CD14-positive monocyte (primary cell): ENCODE measurements around the gene CAMTA1. TPM values are rescaled to one million over a fixed set of nuclear protein-coding genes. Genes with fewer than 3 reads are reported as not detected.

Source experiments
- DNase-seq, 3 donors: peaks; one replicate each; pipeline ENCODE4 v3.0.0-alpha.2; 2011 to 2022
- H2AFZ ChIP-seq: 2 replicates; pipeline ENCODE4 v1.6.0; 2012; ENCODE audit warnings: mild to moderate bottlenecking, low read depth, low read length, inconsistent platforms; ENCODE audit not compliant: insufficient read depth, poor library complexity, severe bottlenecking
- H3K27ac ChIP-seq, 2 donors: 1 replicate in 1 of 2; 2 replicates in 1 of 2; pipeline ENCODE4 v1.5.1; 2012 to 2013; ENCODE audit warnings: low read length in 2 of 2, control low read depth in 1 of 2, inconsistent platforms in 1 of 2, low read depth in 1 of 2, mild to moderate bottlenecking in 1 of 2
- H3K27me3 ChIP-seq, 2 donors: one replicate each; pipeline versions ENCODE4 v1.6.0 to v1.6.1; 2011 to 2013; ENCODE audit warnings: low read length in 2 of 2; ENCODE audit not compliant: control insufficient read depth in 2 of 2, insufficient read depth in 2 of 2
- H3K36me3 ChIP-seq, 2 donors: replicated peaks in 1 of 2; 1 replicate in 1 of 2; 2 replicates in 1 of 2; pipeline versions ENCODE4 v1.5.1 to v1.6.1; 2012 to 2013; ENCODE audit warnings: low read length in 2 of 2, control low read depth in 1 of 2, inconsistent platforms in 1 of 2, mild to moderate bottlenecking in 1 of 2; ENCODE audit not compliant: insufficient read depth in 2 of 2, control insufficient read depth in 1 of 2
- H3K4me1 ChIP-seq, 2 donors: 1 replicate in 1 of 2; 2 replicates in 1 of 2; pipeline versions ENCODE4 v1.5.1 to v1.6.1; 2012 to 2013; ENCODE audit warnings: low read length in 2 of 2, control low read depth in 1 of 2, inconsistent platforms in 1 of 2, mild to moderate bottlenecking in 1 of 2, moderate library complexity in 1 of 2; ENCODE audit not compliant: insufficient read depth in 2 of 2, control insufficient read depth in 1 of 2
- H3K4me2 ChIP-seq: replicated peaks from 2 replicates; pipeline ENCODE3; 2012; ENCODE audit warnings: low read length, moderate library complexity, mild to moderate bottlenecking; ENCODE audit not compliant: poor library complexity, severe bottlenecking; ENCODE audit errors: extremely low read depth
- H3K4me3 ChIP-seq, 3 experiments: fragments of 200-600 bp in 1 of 3; sonication (generic) in 1 of 3; replicated peaks in 1 of 3; 1 replicate in 2 of 3; 2 replicates in 1 of 3; pipeline ENCODE4 v1.5.1; 2011 to 2013; ENCODE audit warnings: low read length in 3 of 3, mild to moderate bottlenecking in 3 of 3, control low read depth in 2 of 3, low read depth in 2 of 3, inconsistent platforms in 1 of 3, moderate library complexity in 1 of 3
- H3K79me2 ChIP-seq: 2 replicates; pipeline ENCODE4 v1.6.0; 2012; ENCODE audit warnings: mild to moderate bottlenecking, control low read depth, inconsistent platforms, low read length, moderate library complexity; ENCODE audit not compliant: insufficient read depth
- H3K9ac ChIP-seq: 2 replicates; pipeline ENCODE4 v1.6.0; 2017; ENCODE audit warnings: low read length, mild to moderate bottlenecking; ENCODE audit not compliant: insufficient read depth, poor library complexity, severe bottlenecking
- H3K9me3 ChIP-seq, 2 donors: replicated peaks in 1 of 2; 1 replicate in 1 of 2; 2 replicates in 1 of 2; pipeline versions ENCODE4 v1.5.1 to v1.6.1; 2012 to 2013; ENCODE audit warnings: low read length in 2 of 2, control low read depth in 1 of 2; ENCODE audit not compliant: control insufficient read depth in 1 of 2, insufficient read depth in 1 of 2
- H4K20me1 ChIP-seq: 2 replicates; pipeline ENCODE4 v1.6.0; 2012; ENCODE audit warnings: mild to moderate bottlenecking, low read length, control low read depth, moderate library complexity; ENCODE audit not compliant: insufficient read depth
- H3K27ac Mint-ChIP-seq, 7 donors: one replicate each; pipeline ENCODE4 v1.8.0; 2020; ENCODE audit warnings: mild to moderate bottlenecking in 7 of 7, mixed read lengths in 7 of 7, moderate library complexity in 6 of 7, inconsistent platforms in 2 of 7
- H3K27me3 Mint-ChIP-seq, 3 donors: one replicate each; pipeline ENCODE4 v1.8.0; 2021 to 2022; ENCODE audit warnings: low read depth in 3 of 3, mild to moderate bottlenecking in 3 of 3, mixed read lengths in 3 of 3, moderate library complexity in 3 of 3, inconsistent platforms in 1 of 3
- H3K36me3 Mint-ChIP-seq, 2 donors: one replicate each; pipeline ENCODE4 v1.8.0; 2020; ENCODE audit warnings: mixed read lengths in 2 of 2, inconsistent platforms in 1 of 2, mild to moderate bottlenecking in 1 of 2
- H3K4me1 Mint-ChIP-seq: one replicate; pipeline ENCODE4 v1.8.0; 2020; ENCODE audit warnings: mild to moderate bottlenecking, mixed read lengths
- H3K4me3 Mint-ChIP-seq, 2 donors: one replicate each; pipeline ENCODE4 v1.8.0; 2020; ENCODE audit warnings: mild to moderate bottlenecking in 2 of 2, mixed read lengths in 2 of 2, moderate library complexity in 1 of 2
- H3K9me3 Mint-ChIP-seq, 7 donors: one replicate each; pipeline ENCODE4 v1.8.0; 2020 to 2022; ENCODE audit warnings: mixed read lengths in 7 of 7, mild to moderate bottlenecking in 6 of 7, moderate library complexity in 6 of 7, inconsistent platforms in 2 of 7
- WGBS: methylation state at CpG from one replicate; pipeline ENCODE4 v1.1.5; 2013; ENCODE audit warnings: missing lambda C conversion rate; ENCODE audit not compliant: insufficient coverage; 5-methylcytosine and 5-hydroxymethylcytosine counted together
- intact Hi-C, 2 donors: fragments of 100-400 bp; cut with micrococcal nuclease; formaldehyde crosslinking; loops; one replicate each; pipeline versions ENCODE4 v1.15.0 to v1.15.1; 2023
- polyA plus RNA-seq, 3 donors: library from polyadenylated mRNA; depleted of rRNA in 1 of 3; unstranded in 2 of 3; stranded (reverse) in 1 of 3; fragments of 300-500 nt in 2 of 3; fragments of >200 nt in 1 of 3; fragmentation: Illumina TruSeq in 2 of 3; gene quantifications; 1 replicate in 2 of 3; 2 replicates in 1 of 3; pipeline ENCODE4 v1.2.3, GENCODE V29; 2012 to 2021
- TF ChIP-seq, protein P1 (sequence below): fragments of 200-600 bp; IDR thresholded peaks from one replicate; pipeline ENCODE4 v1.8.0; 2022; ENCODE audit warnings: antibody characterized with exemption, mild to moderate bottlenecking

The CAMTA1 gene
- polyA plus RNA-seq, 3 donors, result 52.0 to 89.6 (median 78.3) TPM

DNA sequence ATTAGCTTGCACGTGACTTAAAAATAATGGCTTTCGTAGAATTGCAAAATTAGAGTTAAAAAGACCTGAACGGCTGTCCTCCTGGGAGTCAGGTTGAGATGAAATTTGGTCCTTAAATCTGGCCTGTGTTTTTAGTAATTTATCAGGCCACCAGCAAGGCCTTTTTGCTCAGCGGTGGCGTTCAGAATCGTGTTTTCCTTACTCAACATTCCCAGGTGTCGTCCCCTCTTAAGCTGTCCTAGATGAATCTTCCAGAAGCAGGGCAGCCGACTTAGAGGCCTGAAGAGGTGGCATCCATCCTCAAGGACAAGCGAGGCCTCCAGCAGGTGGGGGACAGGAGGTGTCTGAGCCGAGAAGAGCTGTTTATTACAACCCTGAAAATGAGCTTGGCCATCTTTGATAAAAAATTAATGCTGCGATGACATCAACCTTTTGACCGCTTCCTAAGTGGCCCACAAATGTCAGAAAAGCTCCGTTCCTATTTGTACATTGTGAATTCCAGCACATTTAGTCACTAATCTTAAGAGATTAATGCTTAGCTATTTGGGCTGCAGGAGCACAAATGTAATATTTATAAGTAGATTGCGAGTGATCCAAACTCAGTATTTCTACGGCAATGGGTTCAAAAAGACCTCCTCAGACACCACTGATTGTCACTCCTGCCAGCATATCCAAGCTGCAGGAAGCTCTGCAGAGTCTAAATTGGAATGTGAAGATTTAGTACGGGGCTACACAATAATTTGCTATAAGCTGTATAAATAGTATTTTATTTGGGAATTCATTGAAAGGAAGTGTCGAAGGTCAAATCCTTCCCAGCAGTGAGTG lies 641.7 kb downstream of the CAMTA1 start:
- Histone ChIP-seq H3K4me3 (no peak overlapping the region), H3K27me3 (no peaks in the 10 kb centered on the region), H3K36me3 (no peaks in the 10 kb centered on the region), H3K4me2 (no peak overlapping the region), H3K79me2 (no peaks in the 10 kb centered on the region), H3K9ac (no peak overlapping the region), H3K27ac (no peak overlapping the region), H3K4me1 (no peaks in the 10 kb centered on the region), H2AFZ (no peak overlapping the region), H4K20me1 (no peaks in the 10 kb centered on the region), H3K9me3 (no peaks in the 10 kb centered on the region)
- Mint-ChIP-seq H3K36me3 (no peaks in the 10 kb centered on the region), H3K9me3 (peaks cover 0 to 2% (median 0%) of the 10 kb centered on the region in 7 donors), H3K27me3 (peaks cover 0 to 6% (median 2%) of the 10 kb centered on the region in 3 donors), H3K27ac (no peak overlapping the region), H3K4me3 (no peak overlapping the region), H3K4me1 (no peaks in the 10 kb centered on the region)
- DNase-seq, result no peak
- TF ChIP-seq, protein P1, sequence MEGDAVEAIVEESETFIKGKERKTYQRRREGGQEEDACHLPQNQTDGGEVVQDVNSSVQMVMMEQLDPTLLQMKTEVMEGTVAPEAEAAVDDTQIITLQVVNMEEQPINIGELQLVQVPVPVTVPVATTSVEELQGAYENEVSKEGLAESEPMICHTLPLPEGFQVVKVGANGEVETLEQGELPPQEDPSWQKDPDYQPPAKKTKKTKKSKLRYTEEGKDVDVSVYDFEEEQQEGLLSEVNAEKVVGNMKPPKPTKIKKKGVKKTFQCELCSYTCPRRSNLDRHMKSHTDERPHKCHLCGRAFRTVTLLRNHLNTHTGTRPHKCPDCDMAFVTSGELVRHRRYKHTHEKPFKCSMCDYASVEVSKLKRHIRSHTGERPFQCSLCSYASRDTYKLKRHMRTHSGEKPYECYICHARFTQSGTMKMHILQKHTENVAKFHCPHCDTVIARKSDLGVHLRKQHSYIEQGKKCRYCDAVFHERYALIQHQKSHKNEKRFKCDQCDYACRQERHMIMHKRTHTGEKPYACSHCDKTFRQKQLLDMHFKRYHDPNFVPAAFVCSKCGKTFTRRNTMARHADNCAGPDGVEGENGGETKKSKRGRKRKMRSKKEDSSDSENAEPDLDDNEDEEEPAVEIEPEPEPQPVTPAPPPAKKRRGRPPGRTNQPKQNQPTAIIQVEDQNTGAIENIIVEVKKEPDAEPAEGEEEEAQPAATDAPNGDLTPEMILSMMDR, result no peak
- intact Hi-C loops, result no loop called here
- WGBS, result 82% methylated on average over 7 of the region's 17 CpGs

DNA sequence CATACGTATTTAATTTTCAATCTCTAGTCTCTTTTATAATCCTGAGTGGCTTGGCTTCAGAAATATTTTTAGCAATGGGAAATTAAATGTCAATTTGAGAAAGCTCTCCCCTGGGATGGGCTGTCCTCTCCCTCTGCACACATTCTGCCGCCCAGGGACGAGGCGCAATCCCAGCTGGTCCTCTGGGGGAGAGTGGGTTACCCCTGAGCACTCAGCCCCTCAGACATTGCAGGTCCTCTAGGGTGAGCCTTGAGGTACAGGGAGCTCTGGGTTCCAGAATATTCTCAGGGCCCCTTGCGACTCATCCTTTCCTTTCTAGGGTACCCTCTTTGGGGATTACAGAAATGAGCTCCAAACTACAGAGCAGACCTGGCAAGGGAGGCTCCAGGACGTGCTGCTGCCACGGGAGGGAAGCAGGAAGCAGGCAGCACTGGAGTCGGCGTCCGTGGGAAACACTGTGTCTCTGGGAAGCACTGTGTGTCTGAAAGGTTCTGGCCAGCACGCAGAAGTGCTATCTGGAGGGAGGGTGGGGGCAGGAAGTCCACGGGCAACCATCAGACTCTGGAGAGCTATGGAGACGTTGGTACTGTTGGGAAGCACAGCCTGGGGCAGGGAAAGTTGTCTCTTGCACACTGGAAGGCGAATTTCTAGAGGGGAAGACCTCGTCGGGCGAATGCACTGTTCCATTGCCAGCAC lies 642.5 kb downstream of the CAMTA1 start:
- no peaks in the 10 kb centered on the region for H3K4me1 ChIP-seq
- no peak for DNase-seq
- H2AFZ ChIP-seq, result no peak overlapping the region
- no peaks in the 10 kb centered on the region for H3K36me3 Mint-ChIP-seq
- H3K27ac Mint-ChIP-seq, result no peak overlapping the region
- intact Hi-C loops, result no loop called here
- WGBS, result 50% methylated on average over 10 of the region's 17 CpGs
- H3K27ac ChIP-seq, result no peak overlapping the region
- H3K4me1 Mint-ChIP-seq, result no peaks in the 10 kb centered on the region
- H3K9ac ChIP-seq, result no peak overlapping the region
- no peaks in the 10 kb centered on the region for H3K27me3 ChIP-seq
- peaks cover 0 to 6% (median 2%) of the 10 kb centered on the region in 3 donors for H3K27me3 Mint-ChIP-seq
- H3K4me3 Mint-ChIP-seq, result no peak overlapping the region
- H3K4me2 ChIP-seq, result no peak overlapping the region
- peaks cover 0 to 2% (median 0%) of the 10 kb centered on the region in 7 donors for H3K9me3 Mint-ChIP-seq
- no peaks in the 10 kb centered on the region for H3K9me3 ChIP-seq
- no peak overlapping the region for H3K4me3 ChIP-seq
- no peaks in the 10 kb centered on the region for H3K79me2 ChIP-seq
- TF ChIP-seq, protein P1, result no peak
- H3K36me3 ChIP-seq, result no peaks in the 10 kb centered on the region
- H4K20me1 ChIP-seq, result no peaks in the 10 kb centered on the region
